NOMO-1 treated with dmso at 0.1 percent for 144 hours (cell line): Measurements from ENCODE around the gene ZNF232.
A peak's percentile ranks its signal among the peaks of the same experiment; 100 is the strongest.
"Not testable (repeated sequence)": the region's sequence is repeated elsewhere in the genome, so short reads cannot be mapped to it uniquely, and the experiment has no call there.

Source experiments
- DNase-seq: peaks from one replicate; lab custom pipeline; 2025; ENCODE audit not compliant: unreplicated experiment; lab: John Stamatoyannopoulos, UW

ZNF232 gene

GRCh38 chr17:5099271-5099670 lies 12.4 kb downstream of the ZNF232 start:
- DNase-seq, result no peak

- no peak for DNase-seq
Measured at GRCh38 chr17:5097101-5097834, 14.4 kb downstream of the ZNF232 start.

- DNase-seq, result no peak
Measured at GRCh38 chr17:5096731-5097100, 15.0 kb downstream of the ZNF232 start.

- DNase-seq, result no peak
Measured at GRCh38 chr17:5092218-5093010, 19.3 kb downstream of the ZNF232 start.

- DNase-seq, result no peak
Measured at GRCh38 chr17:5080591-5080990, 31.1 kb downstream of the ZNF232 start.

GRCh38 chr17:5078106-5079028 lies 33.3 kb downstream of the ZNF232 start, which contains the start of gene ZFP3:
TSS of gene ZFP3 (plus strand) at chr17:5078467. CDS start at chr17:5091505, 13,038 bp downstream.
- peak; percentile 64 for DNase-seq

- DNase-seq, result no peak
Measured at GRCh38 chr17:5077781-5078105, 33.9 kb downstream of the ZNF232 start.

GRCh38 chr17:5077275-5077674 lies 34.4 kb downstream of the ZNF232 start:
- DNase-seq, result not testable (repeated sequence)

GRCh38 chr17:5075472-5075871 lies 36.2 kb downstream of the ZNF232 start:
- DNase-seq, result not testable (repeated sequence)

- no peak for DNase-seq
Measured at GRCh38 chr17:5069724-5070123, 42.0 kb downstream of the ZNF232 start.

GRCh38 chr17:5068236-5068635 lies 43.4 kb downstream of the ZNF232 start:
- DNase-seq, result no peak

GRCh38 chr17:5065227-5065744 lies 46.4 kb downstream of the ZNF232 start:
- no peak for DNase-seq
